GM19240 (cell line): ENCODE data around the gene ERP29.
"Not testable (repeated sequence)": the region's sequence is repeated elsewhere in the genome, so short reads cannot be mapped to it uniquely, and the experiment has no call there.

Experiments
- DNase-seq: peaks from one replicate; pipeline ENCODE4 v3.0.0; 2011; ENCODE audit warnings: low spot score; ENCODE audit not compliant: insufficient read length

ERP29 gene

GRCh38 chr12:112012775-112013600 is at the start of gene ERP29, which contains the start of gene TMEM116:
ERP29 (plus strand) TSS chr12:112013426; CDS start chr12:112013466, 40 bp downstream.
TMEM116 (minus strand) TSS chr12:112013165; CDS start chr12:112005270, 7,895 bp downstream.
- peak; percentile 84 for DNase-seq

DNA sequence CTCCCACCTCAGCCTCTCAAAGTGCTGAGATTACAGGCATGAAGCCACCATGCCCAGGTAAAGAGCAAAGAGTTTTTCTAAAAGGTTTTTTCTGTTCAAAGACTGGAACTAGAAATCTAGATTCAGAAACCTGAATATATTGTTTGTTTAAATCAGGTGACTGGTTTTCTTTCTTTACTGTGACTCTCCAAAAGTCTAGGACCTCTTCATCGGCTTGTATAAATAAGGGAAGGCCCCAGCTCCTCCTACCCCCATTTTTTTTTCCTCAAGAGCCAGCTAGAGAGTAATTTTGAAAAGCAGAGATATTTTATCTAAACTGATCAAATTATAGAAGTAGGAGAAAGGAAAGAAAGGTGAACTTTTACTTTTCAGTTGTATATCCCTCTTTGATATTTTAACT is 48.3 kb upstream of the ERP29 start:
- no peak for DNase-seq

- no peak for DNase-seq
Measured at GRCh38 chr12:111971800-111972199, 41.4 kb upstream of the ERP29 start.

DNA sequence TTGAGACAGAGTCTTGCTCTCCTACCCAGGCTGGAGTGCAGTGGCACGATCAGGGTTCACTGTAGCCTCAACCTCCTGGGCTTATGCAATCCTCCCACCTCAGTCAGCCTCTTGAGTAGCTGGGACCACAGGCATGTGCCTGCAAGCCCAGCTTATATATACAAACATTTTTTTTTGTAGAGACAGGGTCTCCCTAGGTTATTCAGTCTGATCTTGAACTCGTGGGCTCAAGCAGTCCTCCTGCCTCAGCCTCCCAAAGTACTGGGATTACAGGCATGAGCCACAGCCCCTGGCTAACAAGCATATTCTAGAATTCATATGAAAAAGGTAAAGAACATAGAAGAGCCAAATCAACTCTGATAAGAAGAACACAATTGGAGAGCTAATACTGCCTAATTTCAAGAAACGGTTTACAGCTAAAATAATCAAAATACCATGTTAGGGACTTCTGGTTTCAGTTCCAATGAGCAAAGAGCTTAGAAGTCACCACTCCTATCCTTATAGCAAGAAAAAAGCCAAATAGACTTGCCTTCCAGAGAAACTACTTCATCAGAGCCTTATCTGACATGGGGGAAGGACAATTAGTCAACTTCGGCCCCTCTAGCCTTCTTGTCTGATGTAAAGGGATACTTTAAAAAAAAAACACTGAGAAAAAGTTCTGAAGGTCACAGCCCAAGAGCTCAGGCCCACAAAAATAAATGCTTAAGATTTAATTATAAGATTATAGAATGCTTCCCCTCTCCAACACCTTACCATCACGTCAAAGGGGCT is 37.9 kb upstream of the ERP29 start:
- DNase-seq = no peak

DNA sequence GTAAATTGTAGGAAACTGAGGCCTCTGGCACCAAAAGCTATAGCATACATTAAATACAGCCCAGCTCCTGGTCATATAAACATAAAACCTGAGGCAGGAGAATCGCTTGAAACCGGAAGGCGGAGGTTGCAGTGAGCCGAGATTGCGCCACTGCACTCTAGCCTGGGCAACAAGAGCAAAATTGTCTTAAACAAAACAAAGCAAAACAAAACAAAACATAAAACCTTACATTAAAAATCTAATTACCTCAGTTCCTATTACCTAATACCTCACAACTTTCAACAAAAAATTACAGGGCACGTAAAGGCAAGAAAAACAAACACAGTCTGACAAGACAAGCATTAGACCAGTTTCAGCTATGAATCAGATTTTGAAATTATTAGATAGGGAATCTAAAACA is 36.9 kb upstream of the ERP29 start:
- no peak for DNase-seq

- no peak for DNase-seq
Measured at GRCh38 chr12:111976860-111977259, 36.4 kb upstream of the ERP29 start.

DNA sequence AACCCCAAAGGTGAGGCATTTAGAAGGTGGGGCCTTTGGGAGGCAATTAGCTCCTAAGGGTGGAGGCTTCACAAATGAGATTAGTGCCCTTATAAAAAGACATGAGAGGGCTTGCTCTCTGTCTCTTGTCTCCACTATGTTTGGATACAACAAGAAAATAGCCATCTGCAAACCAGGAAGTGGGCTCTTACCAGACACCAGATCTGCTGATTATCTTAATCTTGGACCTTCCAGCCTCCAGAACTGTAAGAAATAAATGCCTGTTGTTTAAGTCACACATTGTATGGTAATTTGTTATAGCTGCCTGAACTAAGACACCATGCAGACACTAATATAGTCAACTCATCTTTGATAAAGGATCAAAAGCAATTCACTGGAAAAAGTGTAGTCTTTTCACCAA is 34.7 kb upstream of the ERP29 start:
- no peak for DNase-seq

DNA sequence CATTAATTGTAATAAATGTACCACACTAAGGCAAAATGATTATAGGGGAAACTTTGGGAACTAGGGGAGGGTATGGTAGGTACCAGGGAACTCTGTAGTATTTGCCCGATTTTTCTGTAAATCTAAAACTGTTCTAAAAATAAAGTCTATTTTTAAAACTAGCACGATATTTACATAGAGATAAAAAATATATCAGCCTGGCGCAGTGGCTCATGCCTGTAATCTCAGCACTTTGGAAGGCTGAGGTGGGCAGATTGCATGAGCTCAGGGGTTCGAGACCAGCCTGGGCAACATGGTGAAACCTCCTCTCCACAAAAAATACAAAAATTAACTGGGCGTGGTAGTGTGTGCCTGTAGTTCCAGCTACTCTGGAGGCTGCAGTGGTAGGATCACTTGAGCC is 32.6 kb upstream of the ERP29 start:
- DNase-seq = no peak

GRCh38 chr12:111981987-111982386 is 31.2 kb upstream of the ERP29 start:
- no peak for DNase-seq

GRCh38 chr12:111984820-111985219 is 28.4 kb upstream of the ERP29 start:
- no peak for DNase-seq

DNA sequence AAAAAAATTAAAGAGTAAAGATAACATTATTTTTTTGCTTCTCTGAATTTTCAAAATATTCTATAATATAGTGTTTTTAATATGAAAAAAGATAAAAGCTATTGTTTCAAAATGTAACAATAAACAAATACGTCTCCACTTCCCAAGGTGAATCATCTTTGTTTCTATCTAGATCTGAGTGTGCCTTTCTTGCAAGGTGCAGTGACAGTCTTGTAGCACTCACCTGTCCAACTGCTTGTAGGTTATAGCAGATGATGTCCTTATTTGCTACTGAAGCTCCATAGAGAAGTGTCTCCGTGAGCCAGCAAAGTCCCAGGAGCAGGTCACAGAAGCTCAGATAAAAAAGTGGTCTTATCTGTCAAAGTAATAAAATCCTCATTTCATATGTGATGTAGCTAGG is 21.7 kb upstream of the ERP29 start:
- no peak for DNase-seq

- DNase-seq = no peak
Measured at GRCh38 chr12:111991946-111992345, 21.3 kb upstream of the ERP29 start.

- no peak for DNase-seq
Measured at GRCh38 chr12:111992464-111992863, 20.8 kb upstream of the ERP29 start.

DNA sequence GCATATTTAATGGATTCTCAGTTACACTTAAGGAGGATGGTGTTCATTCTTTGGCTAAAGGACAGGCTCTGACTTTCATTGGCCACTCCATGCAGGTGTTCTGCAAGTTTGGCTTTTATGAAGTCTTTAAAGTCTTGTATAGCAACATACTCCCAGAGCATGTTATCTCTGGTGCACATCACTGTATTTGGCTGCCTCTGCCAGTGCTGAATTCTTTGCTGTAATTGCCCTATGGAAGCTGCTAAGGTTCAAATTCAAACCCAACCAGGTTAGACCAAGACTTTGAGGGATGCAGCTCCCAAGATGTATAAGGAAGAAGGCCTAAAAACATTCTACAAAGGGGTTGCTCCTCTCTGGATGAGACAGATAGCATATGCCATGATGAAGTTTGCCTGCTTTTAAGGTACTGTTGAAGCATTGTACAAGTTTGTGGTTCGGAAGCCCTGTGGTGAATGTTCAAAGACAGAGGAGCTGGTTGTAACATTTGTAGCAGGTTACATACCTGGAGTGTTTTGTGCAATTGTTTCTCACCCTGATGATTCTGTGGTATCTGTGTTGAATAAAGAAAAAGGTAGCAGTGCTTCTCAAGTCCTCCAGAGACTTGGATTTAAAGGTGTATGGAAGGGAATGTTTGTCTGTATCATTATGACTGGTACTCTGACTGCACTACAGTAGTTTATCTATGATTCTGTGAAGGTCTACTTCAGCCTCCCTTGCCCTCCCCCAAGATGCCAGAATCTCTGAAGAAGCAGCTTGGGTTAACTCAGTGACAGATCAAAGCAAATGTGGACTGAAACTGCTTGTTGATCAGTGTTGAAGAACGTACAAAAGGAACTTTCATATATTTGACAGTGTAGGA is 19.7 kb upstream of the ERP29 start:
- no peak for DNase-seq

DNA sequence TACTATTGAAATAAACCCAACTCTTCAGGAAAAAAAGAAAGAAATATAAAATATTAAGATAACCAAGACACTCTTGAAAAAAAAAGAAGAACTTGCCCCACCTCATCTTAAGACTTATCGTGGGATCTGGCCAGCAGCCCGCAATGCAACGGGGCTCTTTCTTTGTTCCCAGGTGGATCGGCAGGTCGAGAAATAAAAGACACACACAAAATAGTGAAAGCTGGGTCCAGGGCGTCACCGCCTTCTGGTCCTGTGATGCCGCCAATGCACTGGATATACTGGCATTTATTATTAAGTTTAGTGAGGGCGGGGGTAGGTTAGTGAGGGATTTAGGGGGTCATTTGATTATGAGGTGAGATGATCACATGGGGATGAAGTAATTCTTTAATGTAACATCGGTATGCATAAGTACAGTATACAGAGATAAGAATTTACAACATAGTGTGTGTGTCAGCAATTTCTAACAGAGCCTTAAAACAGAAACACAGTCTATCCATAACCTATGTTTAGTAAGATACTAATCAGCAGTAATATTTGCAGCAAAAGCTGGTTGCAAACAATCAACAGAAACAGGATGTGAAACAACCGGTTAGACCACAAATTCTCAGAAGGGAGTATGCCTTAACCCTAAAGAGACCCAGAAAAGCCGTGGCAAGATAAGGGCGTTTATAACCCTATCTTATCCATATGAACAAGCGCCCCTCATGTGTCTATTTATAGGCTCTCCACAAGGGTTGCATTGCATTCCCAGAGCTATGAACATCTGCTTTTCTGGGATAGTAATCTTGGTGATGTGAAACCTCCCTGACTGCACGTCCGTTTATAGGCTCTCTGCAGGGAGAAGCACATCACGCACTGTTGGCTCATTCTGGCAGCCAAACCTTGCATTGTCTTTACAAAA is 18.8 kb upstream of the ERP29 start:
- DNase-seq = not testable (repeated sequence)

GRCh38 chr12:111995782-111996480 is 17.3 kb upstream of the ERP29 start:
- no peak for DNase-seq

DNA sequence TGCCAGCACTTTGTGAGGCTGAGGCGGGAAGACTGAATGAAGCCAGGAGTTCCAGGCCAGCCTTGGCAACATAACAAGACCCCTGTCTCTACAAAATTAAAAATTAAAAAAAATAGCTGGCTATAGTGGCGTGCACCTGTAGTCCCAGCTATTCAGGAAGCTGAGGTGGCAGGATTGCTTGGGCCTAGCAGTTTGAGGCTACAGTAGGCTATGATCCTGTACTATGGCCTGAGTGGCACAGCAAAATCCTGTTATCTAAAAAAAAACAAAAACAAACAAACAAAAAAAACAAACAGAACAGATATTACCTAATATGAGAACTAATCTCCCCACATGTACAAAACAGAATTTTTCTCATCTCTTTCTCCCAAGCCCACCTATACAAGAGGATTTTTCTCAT is 15.9 kb upstream of the ERP29 start:
- DNase-seq = no peak

DNA sequence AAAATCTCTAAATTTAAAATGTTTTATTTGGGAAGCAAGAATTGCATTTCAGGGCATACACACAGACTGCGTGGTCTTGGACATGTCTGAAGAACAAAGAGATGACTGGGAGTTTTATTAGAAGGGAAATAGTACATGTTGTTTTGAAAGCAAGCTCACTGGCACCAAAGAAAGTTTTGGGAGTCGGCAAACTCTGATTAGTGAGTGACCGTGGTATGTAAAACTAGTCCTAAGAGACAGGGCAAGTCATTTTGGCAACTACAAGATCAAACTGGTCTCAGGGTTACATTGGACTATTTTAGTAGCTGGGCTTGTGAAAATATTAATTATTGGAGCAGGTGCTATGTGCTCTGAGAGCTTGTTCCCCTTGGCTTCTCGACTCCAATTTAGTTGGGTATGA is 15.2 kb upstream of the ERP29 start:
- no peak for DNase-seq

- DNase-seq = not testable (repeated sequence)
Measured at GRCh38 chr12:111999129-111999528, 14.1 kb upstream of the ERP29 start.

DNA sequence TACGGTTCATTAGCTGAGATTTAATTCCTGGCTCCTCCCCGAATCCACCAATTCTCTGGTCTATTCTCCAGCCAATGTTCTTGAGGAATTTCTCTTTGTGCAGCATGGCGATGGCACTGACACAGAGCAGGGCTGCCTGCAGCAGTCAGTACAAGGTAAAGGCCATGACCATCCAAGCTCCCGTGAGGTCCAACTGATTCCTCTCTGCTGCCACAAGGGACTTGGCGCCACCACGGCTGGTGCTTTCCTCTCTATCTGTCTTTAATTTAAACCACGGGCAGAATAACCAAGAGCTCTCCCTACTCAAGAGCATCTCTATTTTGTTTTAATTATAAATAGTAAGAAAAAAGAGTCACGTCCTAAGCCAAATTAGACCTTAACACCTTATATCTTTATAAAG is 12.4 kb upstream of the ERP29 start:
- no peak for DNase-seq
